Measurements from ENCODE around the gene PRR29. TPM values are rescaled to one million over a fixed set of nuclear protein-coding genes. Genes with fewer than 3 reads are reported as not detected.

PRR29 gene
- total and polyA plus RNA-seq, 4 donors = 8.0 to 36.8 (median 9.1) TPM

GRCh38 chr17:63961355-63962212, 36.6 kb upstream of the PRR29 start:
- ATAC-seq (ENCODE audit: insufficient read depth, low FRiP score) (peak; percentile 75), DNase-seq (peak; percentile 60 to 73 (median 62))
- Histone ChIP-seq H3K27me3 (ENCODE audit: control insufficient read depth in 3 of 3, insufficient read depth in 3 of 3, low read length in 2 of 3) (no peaks in the 10 kb centered on the region), H3K4me1 (ENCODE audit: control insufficient read depth in 5 of 5, insufficient read depth in 5 of 5, low read length in 5 of 5) (peaks cover 0 to 4% (median 0%) of the 10 kb centered on the region in 5 donors), H3K4me3 (no peak overlapping the region), H3K9ac (ENCODE audit: insufficient read depth in 1 of 2, low read length in 2 of 2) (no peak overlapping the region), H3K36me3 (ENCODE audit: control insufficient read depth in 4 of 4, insufficient read depth in 4 of 4, low read length in 4 of 4) (no peaks in the 10 kb centered on the region), H3K27ac (ENCODE audit: low read depth in 1 of 2, low read length in 1 of 2) (no peak overlapping the region), H3K9me3 (ENCODE audit: control insufficient read depth in 4 of 4, insufficient read depth in 3 of 4, low read length in 3 of 4) (no peaks in the 10 kb centered on the region)
- WGBS, 2 donors = 28 to 33% methylated on average over 36 to 37 of the region's 37 CpGs
- no peak for TF ChIP-seq CTCF (IDR thresholded peaks at IDR 0.05; ENCODE audit: control extremely low read depth, extremely low read depth)

DNA sequence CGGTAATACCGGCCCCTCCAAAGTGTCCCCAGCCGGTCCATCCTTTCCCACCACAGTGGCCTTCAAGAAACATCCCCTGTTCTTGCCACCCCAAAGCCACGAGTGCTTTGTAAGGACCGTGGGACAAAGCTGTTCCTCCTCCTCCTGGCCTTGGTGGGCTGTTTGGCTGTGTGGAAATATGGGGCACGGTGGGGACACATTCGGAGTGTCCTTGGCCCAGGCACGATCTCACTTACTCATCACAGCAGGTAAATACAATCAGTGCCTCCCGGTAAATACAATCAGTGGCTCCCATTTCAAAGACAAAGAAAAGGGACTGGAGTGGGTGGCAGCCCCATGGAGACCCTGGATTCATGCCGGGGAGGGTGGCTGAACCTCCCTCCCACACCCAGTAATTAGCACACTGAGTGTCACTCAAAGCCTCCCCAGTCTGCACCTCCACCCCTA, 35.8 kb upstream of the PRR29 start:
- 76 to 83% methylated on average over 10 of the region's 10 CpGs for WGBS, 2 donors
- Histone ChIP-seq H3K9ac (ENCODE audit: insufficient read depth in 1 of 2, low read length in 2 of 2) (no peak overlapping the region), H3K27ac (ENCODE audit: low read depth in 1 of 2, low read length in 1 of 2) (peak overlapping the region; percentile 21 to 24), H3K9me3 (ENCODE audit: control insufficient read depth in 4 of 4, insufficient read depth in 3 of 4, low read length in 3 of 4) (no peaks in the 10 kb centered on the region), H3K36me3 (ENCODE audit: control insufficient read depth in 4 of 4, insufficient read depth in 4 of 4, low read length in 4 of 4) (no peaks in the 10 kb centered on the region), H3K27me3 (ENCODE audit: control insufficient read depth in 3 of 3, insufficient read depth in 3 of 3, low read length in 2 of 3) (no peaks in the 10 kb centered on the region), H3K4me3 (no peak overlapping the region), H3K4me1 (ENCODE audit: control insufficient read depth in 5 of 5, insufficient read depth in 5 of 5, low read length in 5 of 5) (peaks cover 0 to 4% (median 0%) of the 10 kb centered on the region in 5 donors)
- no peak for DNase-seq
- ATAC-seq (ENCODE audit: insufficient read depth, low FRiP score) = no peak
- TF ChIP-seq CTCF (IDR thresholded peaks at IDR 0.05; ENCODE audit: control extremely low read depth, extremely low read depth) = no peak

GRCh38 chr17:63963123-63963522, 35.0 kb upstream of the PRR29 start:
- Histone ChIP-seq H3K4me1 (ENCODE audit: control insufficient read depth in 5 of 5, insufficient read depth in 5 of 5, low read length in 5 of 5) (peaks cover 0 to 4% (median 0%) of the 10 kb centered on the region in 5 donors), H3K36me3 (ENCODE audit: control insufficient read depth in 4 of 4, insufficient read depth in 4 of 4, low read length in 4 of 4) (no peaks in the 10 kb centered on the region), H3K27me3 (ENCODE audit: control insufficient read depth in 3 of 3, insufficient read depth in 3 of 3, low read length in 2 of 3) (no peaks in the 10 kb centered on the region), H3K27ac (ENCODE audit: low read depth in 1 of 2, low read length in 1 of 2) (peak overlapping the region in 1 of 2 donors; percentile 65), H3K9me3 (ENCODE audit: control insufficient read depth in 4 of 4, insufficient read depth in 3 of 4, low read length in 3 of 4) (no peaks in the 10 kb centered on the region), H3K9ac (ENCODE audit: insufficient read depth in 1 of 2, low read length in 2 of 2) (no peak overlapping the region), H3K4me3 (no peak overlapping the region)
- no peak for TF ChIP-seq CTCF (IDR thresholded peaks at IDR 0.05; ENCODE audit: control extremely low read depth, extremely low read depth)
- ATAC-seq (ENCODE audit: insufficient read depth, low FRiP score) (no peak), DNase-seq (no peak)
- 85 to 88% methylated on average over 4 of the region's 4 CpGs for WGBS, 2 donors
